SK-N-SH treated with all-trans-retinoic acid at 6 μM for 48 hours (cell line): Measurements from ENCODE around the gene R3HDM2.
"Not testable (repeated sequence)": the region's sequence is repeated elsewhere in the genome, so short reads cannot be mapped to it uniquely, and the experiment has no call there.

Source experiments
- CSDC2 ChIP-seq: fragments of 250-450 bp; sonication (Bioruptor Pico); IDR thresholded peaks from 2 replicates; pipeline ENCODE4 v1.5.0; 2020; ENCODE audit warnings: mild to moderate bottlenecking, moderate library complexity
- CSRNP3 ChIP-seq: fragments of 250-450 bp; sonication (Bioruptor Pico); IDR thresholded peaks from 2 replicates; pipeline ENCODE4 v1.5.1; 2021; ENCODE audit warnings: mild to moderate bottlenecking, moderate library complexity
- GLIS3 ChIP-seq: fragments of 250-450 bp; sonication (Bioruptor Pico); IDR thresholded peaks from 2 replicates; pipeline ENCODE4 v1.5.0; 2020; ENCODE audit warnings: mild to moderate bottlenecking, moderate library complexity
- OSR1 ChIP-seq: fragments of 250-450 bp; sonication (Bioruptor Pico); IDR thresholded peaks from 2 replicates; pipeline ENCODE4 v1.8.0; 2022; ENCODE audit warnings: moderate library complexity, mild to moderate bottlenecking, inconsistent platforms
- PPARA ChIP-seq: fragments of 250-450 bp; sonication (Bioruptor Pico); IDR thresholded peaks from 2 replicates; pipeline ENCODE4 v1.5.0; 2020; ENCODE audit warnings: mild to moderate bottlenecking, borderline replicate concordance
- RARB ChIP-seq: fragments of 250-450 bp; sonication (Bioruptor Pico); IDR thresholded peaks from 2 replicates; pipeline ENCODE4 v1.8.0; 2021; ENCODE audit warnings: mild to moderate bottlenecking, moderate library complexity
- SNAI2 ChIP-seq: fragments of 250-450 bp; sonication (Bioruptor Pico); IDR thresholded peaks from 2 replicates; pipeline ENCODE4 v1.5.0; 2020; ENCODE audit warnings: mild to moderate bottlenecking, moderate library complexity
- TCF4 ChIP-seq: fragments of 250-450 bp; sonication (Bioruptor Pico); IDR thresholded peaks from 2 replicates; pipeline ENCODE4 v1.8.0; 2021; ENCODE audit warnings: mild to moderate bottlenecking, moderate library complexity, borderline replicate concordance
- ZC3H10 ChIP-seq: fragments of 250-450 bp; sonication (Bioruptor Pico); IDR thresholded peaks from 2 replicates; pipeline ENCODE4 v1.5.1; 2021; ENCODE audit warnings: mild to moderate bottlenecking, moderate library complexity
- ZFP30 ChIP-seq: fragments of 450-650 bp; formaldehyde crosslinking; IDR thresholded peaks from 2 replicates; pipeline ENCODE4 v1.5.0; 2022; ENCODE audit warnings: mild to moderate bottlenecking, moderate library complexity
- TF ChIP-seq, protein P1 (sequence below): fragments of 250-450 bp; sonication (Bioruptor Pico); IDR thresholded peaks from 2 replicates; pipeline ENCODE4 v1.8.0; 2021; ENCODE audit warnings: low read depth, mild to moderate bottlenecking, moderate library complexity, borderline replicate concordance
- TF ChIP-seq, protein P2 (sequence below): fragments of 250-450 bp; sonication (Bioruptor Pico); IDR thresholded peaks from 2 replicates; pipeline ENCODE4 v1.8.0; 2020; ENCODE audit warnings: mild to moderate bottlenecking, moderate library complexity, borderline replicate concordance

- TF ChIP-seq RARB, CSDC2, GLIS3, ZC3H10, PPARA, ZFP30, SNAI2, CSRNP3, OSR1, TCF4 (CRISPR knock-in tag): not testable (repeated sequence)
- TF ChIP-seq, protein P1, sequence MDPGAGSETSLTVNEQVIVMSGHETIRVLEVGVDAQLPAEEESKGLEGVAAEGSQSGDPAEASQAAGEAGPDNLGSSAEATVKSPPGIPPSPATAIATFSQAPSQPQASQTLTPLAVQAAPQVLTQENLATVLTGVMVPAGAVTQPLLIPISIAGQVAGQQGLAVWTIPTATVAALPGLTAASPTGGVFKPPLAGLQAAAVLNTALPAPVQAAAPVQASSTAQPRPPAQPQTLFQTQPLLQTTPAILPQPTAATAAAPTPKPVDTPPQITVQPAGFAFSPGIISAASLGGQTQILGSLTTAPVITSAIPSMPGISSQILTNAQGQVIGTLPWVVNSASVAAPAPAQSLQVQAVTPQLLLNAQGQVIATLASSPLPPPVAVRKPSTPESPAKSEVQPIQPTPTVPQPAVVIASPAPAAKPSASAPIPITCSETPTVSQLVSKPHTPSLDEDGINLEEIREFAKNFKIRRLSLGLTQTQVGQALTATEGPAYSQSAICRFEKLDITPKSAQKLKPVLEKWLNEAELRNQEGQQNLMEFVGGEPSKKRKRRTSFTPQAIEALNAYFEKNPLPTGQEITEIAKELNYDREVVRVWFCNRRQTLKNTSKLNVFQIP (CRISPR knock-in tag): not testable (repeated sequence)
- TF ChIP-seq, protein P2, sequence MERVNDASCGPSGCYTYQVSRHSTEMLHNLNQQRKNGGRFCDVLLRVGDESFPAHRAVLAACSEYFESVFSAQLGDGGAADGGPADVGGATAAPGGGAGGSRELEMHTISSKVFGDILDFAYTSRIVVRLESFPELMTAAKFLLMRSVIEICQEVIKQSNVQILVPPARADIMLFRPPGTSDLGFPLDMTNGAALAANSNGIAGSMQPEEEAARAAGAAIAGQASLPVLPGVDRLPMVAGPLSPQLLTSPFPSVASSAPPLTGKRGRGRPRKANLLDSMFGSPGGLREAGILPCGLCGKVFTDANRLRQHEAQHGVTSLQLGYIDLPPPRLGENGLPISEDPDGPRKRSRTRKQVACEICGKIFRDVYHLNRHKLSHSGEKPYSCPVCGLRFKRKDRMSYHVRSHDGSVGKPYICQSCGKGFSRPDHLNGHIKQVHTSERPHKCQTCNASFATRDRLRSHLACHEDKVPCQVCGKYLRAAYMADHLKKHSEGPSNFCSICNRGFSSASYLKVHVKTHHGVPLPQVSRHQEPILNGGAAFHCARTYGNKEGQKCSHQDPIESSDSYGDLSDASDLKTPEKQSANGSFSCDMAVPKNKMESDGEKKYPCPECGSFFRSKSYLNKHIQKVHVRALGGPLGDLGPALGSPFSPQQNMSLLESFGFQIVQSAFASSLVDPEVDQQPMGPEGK (CRISPR knock-in tag): not testable (repeated sequence)
Measured at GRCh38 chr12:57276233-57276632, 154.6 kb downstream of the R3HDM2 start.
